HEK293 (cell line): Measurements from ENCODE around the gene ANKRD63.

Experiments used
- CTCF ChIA-PET: fragments of 350-600 bp; formaldehyde crosslinking; extraction: SDS; loops from one replicate; lab custom pipeline; 2021; ENCODE audit warnings: antibody characterized with exemption; lab: Yijun Ruan, JAX
- POLR2A ChIA-PET: fragments of 300-600 bp; formaldehyde crosslinking; extraction: SDS; loops from one replicate; lab custom pipeline; 2020; ENCODE audit warnings: antibody characterized with exemption, inconsistent platforms; lab: Yijun Ruan, JAX
- H3K27ac ChIP-seq: fragments of 200-500 bp; sonication (Bioruptor generic); 2 replicates; pipeline ENCODE4 v1.5.1; 2014; ENCODE audit warnings: low read depth, low read length, control low read depth, inconsistent platforms; ENCODE audit errors: extremely low read depth
- H3K36me3 ChIP-seq, 2 experiments: fragments of 200-500 bp in 1 of 2; sonication (Bioruptor generic) in 1 of 2; 1 replicate in 1 of 2; 2 replicates in 1 of 2; pipeline ENCODE4 v1.5.1; 2014 to 2017; ENCODE audit warnings: inconsistent platforms in 2 of 2, low read length in 2 of 2; ENCODE audit not compliant: control insufficient read depth in 2 of 2, insufficient read depth in 1 of 2
- H3K4me1 ChIP-seq: fragments of 200-500 bp; sonication (Bioruptor generic); 2 replicates; pipeline ENCODE4 v1.5.1; 2014; ENCODE audit warnings: mild to moderate bottlenecking, low read length, inconsistent platforms; ENCODE audit not compliant: control insufficient read depth, insufficient read depth
- H3K4me3 ChIP-seq: 2 replicates; pipeline ENCODE4 v1.5.1; 2011; ENCODE audit warnings: low read depth, mild to moderate bottlenecking, control low read depth, low read length, moderate library complexity
- H3K9me3 ChIP-seq: fragments of 200-500 bp; sonication (Bioruptor generic); 2 replicates; pipeline ENCODE4 v1.5.1; 2014; ENCODE audit warnings: low read depth, low read length, inconsistent platforms; ENCODE audit not compliant: control insufficient read depth, insufficient read depth
- AEBP2 ChIP-seq: fragments of 450-650 bp; formaldehyde crosslinking; IDR thresholded peaks from 2 replicates; pipeline ENCODE4 v1.5.1; 2016; ENCODE audit warnings: missing biosample characterization, missing genetic modification characterization, borderline replicate concordance
- GLI4 ChIP-seq: fragments of 450-650 bp; formaldehyde crosslinking; IDR thresholded peaks from 2 replicates; pipeline ENCODE4 v1.5.1; 2016; ENCODE audit warnings: missing biosample characterization, missing genetic modification characterization
- KLF1 ChIP-seq: fragments of 450-650 bp; formaldehyde crosslinking; IDR thresholded peaks from 2 replicates; pipeline ENCODE4 v1.5.1; 2016; ENCODE audit warnings: missing biosample characterization, missing genetic modification characterization
- KLF8 ChIP-seq: fragments of 450-650 bp; formaldehyde crosslinking; IDR thresholded peaks from 2 replicates; pipeline ENCODE4 v1.5.1; 2016; ENCODE audit warnings: missing biosample characterization, missing genetic modification characterization
- PRDM10 ChIP-seq: fragments of 450-650 bp; formaldehyde crosslinking; IDR thresholded peaks from 2 replicates; pipeline ENCODE4 v1.5.1; 2016; ENCODE audit warnings: missing biosample characterization, missing genetic modification characterization
- PRDM4 ChIP-seq: fragments of 450-650 bp; formaldehyde crosslinking; IDR thresholded peaks from 2 replicates; pipeline ENCODE4 v1.5.1; 2017; ENCODE audit warnings: missing biosample characterization, missing genetic modification characterization
- ZFHX2 ChIP-seq: fragments of 450-650 bp; formaldehyde crosslinking; conservative IDR thresholded peaks from 2 replicates; pipeline ENCODE4 v1.5.1; 2016; ENCODE audit warnings: missing biosample characterization, missing genetic modification characterization
- ZNF121 ChIP-seq: fragments of 450-650 bp; formaldehyde crosslinking; IDR thresholded peaks from 2 replicates; pipeline ENCODE4 v1.5.1; 2016; ENCODE audit warnings: missing biosample characterization, missing genetic modification characterization
- ZNF416 ChIP-seq: fragments of 450-650 bp; formaldehyde crosslinking; IDR thresholded peaks from 2 replicates; pipeline ENCODE4 v1.5.1; 2016; ENCODE audit warnings: missing biosample characterization, missing genetic modification characterization

Gene ANKRD63

GRCh38 chr15:40332113-40332781 is 49.4 kb upstream of the ANKRD63 start:
- ChIA-PET POLR2A (interaction anchor here (0.7 to 1.5 kb wide), 2 partner anchors 8 to 9 kb away, joined by 3 to 5 read pairs; partner anchors contain the start of gene CCDC9B), CTCF (interaction anchor here (0.7 to 1.4 kb wide), 4 partner anchors 9 to 88 kb away, joined by 3 to 4 read pairs (median 3); partner anchors contain the start of gene INAFM2)
- Histone ChIP-seq H3K4me1 (no peaks in the 10 kb centered on the region; the same call in 1 of the 2 replicates), H3K9me3 (no peaks in the 10 kb centered on the region), H3K4me3 (no peak overlapping the region), H3K27ac (no peak overlapping the region), H3K36me3 (no peaks in the 10 kb centered on the region)
- peak; percentile 80 for TF ChIP-seq PRDM10 (tag by site-specific recombination)
- TF ChIP-seq ZFHX2 (tag by site-specific recombination): no peak

GRCh38 chr15:40331637-40332036 is 48.8 kb upstream of the ANKRD63 start:
- H3K27ac ChIP-seq: no peak overlapping the region
- no peaks in the 10 kb centered on the region for H3K9me3 ChIP-seq
- ChIA-PET CTCF (interaction anchor here (0.7 to 1.4 kb wide), 4 partner anchors 9 to 89 kb away, joined by 3 to 4 read pairs (median 3); partner anchors contain the start of gene INAFM2), POLR2A (interaction anchor here (0.7 to 1.5 kb wide), 2 partner anchors 9 kb away, joined by 3 to 5 read pairs; partner anchors contain the start of gene CCDC9B)
- no peak overlapping the region for H3K4me3 ChIP-seq
- H3K4me1 ChIP-seq: no peaks in the 10 kb centered on the region; the same call in 1 of the 2 replicates
- TF ChIP-seq AEBP2 (tag by site-specific recombination) (no peak), ZNF121 (tag by site-specific recombination) (no peak), ZFHX2 (tag by site-specific recombination) (no peak), KLF8 (no peak)
- peaks cover 0 to 4% of the 10 kb centered on the region in 2 experiments; a peak in 1 of 3 replicates for H3K36me3 ChIP-seq

- H3K27ac ChIP-seq: no peak overlapping the region
- H3K9me3 ChIP-seq: no peaks in the 10 kb centered on the region
- H3K4me3 ChIP-seq: no peak overlapping the region
- ChIA-PET CTCF (interaction anchor here (1.8 kb wide), 1 partner anchor 13 kb away, joined by 3 read pairs; no protein-coding TSS in a partner anchor), POLR2A (no interaction called here)
- TF ChIP-seq KLF1 (tag by site-specific recombination) (no peak), ZNF416 (no peak), GLI4 (no peak), PRDM4 (tag by site-specific recombination) (no peak)
- peaks cover 0 to 6% of the 10 kb centered on the region in 2 experiments; a peak in 1 of 3 replicates for H3K36me3 ChIP-seq
- H3K4me1 ChIP-seq: no peaks in the 10 kb centered on the region
These were observed 48.2 kb upstream of the ANKRD63 start for GRCh38 chr15:40331026-40331425.
